ENCODE measurements around the gene EHMT1.

EHMT1 gene

DNA sequence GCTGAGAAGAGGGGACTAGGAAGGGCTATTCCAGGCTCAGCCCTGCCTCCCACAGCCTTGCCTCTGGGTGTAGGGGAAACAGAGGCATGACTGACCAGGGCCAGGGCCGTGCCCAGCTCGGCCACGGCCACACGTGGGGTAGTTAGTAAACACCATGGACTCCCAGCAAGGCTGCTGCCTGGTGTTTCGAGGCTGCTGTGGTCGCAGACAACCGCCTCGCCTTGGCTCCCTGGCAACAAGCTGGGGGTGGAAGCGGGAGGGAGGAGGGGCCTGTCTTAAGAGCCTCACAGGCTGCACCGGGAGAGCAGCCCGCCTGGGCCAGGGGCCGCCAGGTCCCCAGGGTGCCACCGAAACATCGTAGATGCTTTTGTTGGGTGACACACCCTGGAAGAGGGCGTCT, 168.6 kb downstream of the EHMT1 start:
- H3K4me3 ChIP-seq (ENCODE audit: low read depth in 1 of 2, low read length in 2 of 2) = no peak overlapping the region
- peaks cover 28 to 67% of the 10 kb centered on the region in 2 donors for H3K36me3 ChIP-seq (ENCODE audit: control insufficient read depth in 1 of 2, insufficient read depth in 2 of 2, low read length in 2 of 2)
- no peak overlapping the region for H3K27ac ChIP-seq (ENCODE audit: low read length)
- H3K27me3 ChIP-seq (ENCODE audit: low read depth, low read length) = no peaks in the 10 kb centered on the region
- no peaks in the 10 kb centered on the region for H3K4me1 ChIP-seq (ENCODE audit: control insufficient read depth in 1 of 2, insufficient read depth in 2 of 2, low read length in 2 of 2)
- H3K9me3 ChIP-seq (ENCODE audit: control insufficient read depth in 1 of 2, low read length in 2 of 2) = no peaks in the 10 kb centered on the region

DNA sequence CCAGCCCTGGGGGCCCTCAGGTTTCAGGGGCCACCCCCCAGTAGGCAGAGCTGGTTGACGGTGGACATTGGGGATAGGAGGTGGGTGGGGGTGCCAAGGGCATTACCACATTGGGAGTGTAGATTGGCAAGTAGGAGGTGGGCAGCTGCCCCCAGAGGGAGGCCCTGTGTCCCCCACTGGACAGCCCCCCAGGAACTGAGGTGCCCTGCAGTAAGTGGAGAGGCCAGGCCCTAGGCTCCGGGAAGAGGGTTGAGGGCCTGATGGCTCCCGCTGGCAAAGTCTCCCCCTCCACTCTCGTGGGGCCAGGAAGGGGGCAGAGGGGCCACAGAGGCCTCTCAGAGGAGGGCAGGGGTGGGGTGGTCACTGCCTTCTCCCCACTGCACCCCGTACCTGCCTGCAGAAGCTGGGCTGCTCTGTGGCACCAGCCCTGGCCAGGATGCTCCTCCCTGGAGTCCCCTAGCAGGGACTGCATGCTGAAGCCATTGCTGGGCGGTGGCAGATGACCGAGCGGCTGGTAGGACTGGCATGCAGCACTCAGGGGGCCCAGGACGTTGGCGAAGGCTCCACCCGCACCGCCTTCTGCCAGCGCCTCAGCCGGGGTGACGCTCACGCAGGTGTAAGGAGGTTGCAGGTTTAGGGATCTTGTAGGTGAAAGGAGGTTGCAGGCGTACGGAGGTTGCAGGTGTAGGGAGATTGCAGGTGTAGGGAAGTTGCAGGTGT, 169.1 kb downstream of the EHMT1 start:
- no peak overlapping the region for H3K27ac ChIP-seq (ENCODE audit: low read length)
- no peaks in the 10 kb centered on the region for H3K4me1 ChIP-seq (ENCODE audit: control insufficient read depth in 1 of 2, insufficient read depth in 2 of 2, low read length in 2 of 2)
- no peaks in the 10 kb centered on the region for H3K9me3 ChIP-seq (ENCODE audit: control insufficient read depth in 1 of 2, low read length in 2 of 2)
- peaks cover 28 to 62% of the 10 kb centered on the region in 2 donors for H3K36me3 ChIP-seq (ENCODE audit: control insufficient read depth in 1 of 2, insufficient read depth in 2 of 2, low read length in 2 of 2)
- H3K27me3 ChIP-seq (ENCODE audit: low read depth, low read length) = no peaks in the 10 kb centered on the region
- H3K4me3 ChIP-seq (ENCODE audit: low read depth in 1 of 2, low read length in 2 of 2) = no peak overlapping the region

DNA sequence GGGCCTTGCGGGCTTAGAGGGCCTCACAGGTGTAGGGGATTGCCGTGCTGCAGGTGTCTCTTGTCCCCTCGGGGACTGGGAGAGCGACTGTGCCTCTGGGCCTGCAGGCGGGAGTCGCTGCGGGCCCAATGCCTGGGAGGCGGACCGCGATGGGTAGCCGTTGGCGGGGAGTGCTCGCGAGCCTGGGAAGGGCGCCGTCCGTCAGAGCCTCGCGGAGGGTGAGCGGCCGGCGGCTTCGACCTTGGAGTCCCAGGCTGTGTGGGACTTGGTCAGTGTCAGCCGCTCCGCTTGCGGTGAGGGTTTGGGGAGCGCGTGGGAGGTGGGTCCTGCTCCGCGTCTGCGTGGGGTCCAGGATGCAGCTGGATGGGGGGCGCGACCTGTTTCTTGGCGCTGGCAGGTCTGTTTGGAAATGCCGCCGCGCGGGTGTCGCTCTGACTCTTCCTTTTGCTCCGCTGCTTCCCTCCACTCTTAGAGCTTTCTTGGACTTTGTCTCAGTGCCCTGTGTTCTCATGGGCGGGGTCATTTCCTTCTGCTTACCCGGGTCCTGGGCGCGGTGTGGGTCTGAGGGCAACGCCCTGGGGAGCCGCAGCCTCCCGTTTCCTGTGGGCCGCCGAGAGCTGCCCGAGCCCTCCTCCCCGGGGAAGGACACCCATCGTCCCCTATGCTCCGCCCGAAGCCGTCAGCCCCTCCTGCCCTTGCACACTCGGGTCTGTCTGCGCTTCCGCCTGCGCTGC, 169.9 kb downstream of the EHMT1 start:
- Histone ChIP-seq H3K9me3 (ENCODE audit: control insufficient read depth in 1 of 2, low read length in 2 of 2) (no peaks in the 10 kb centered on the region), H3K36me3 (ENCODE audit: control insufficient read depth in 1 of 2, insufficient read depth in 2 of 2, low read length in 2 of 2) (peaks cover 33 to 64% of the 10 kb centered on the region in 2 donors), H3K4me1 (ENCODE audit: control insufficient read depth in 1 of 2, insufficient read depth in 2 of 2, low read length in 2 of 2) (no peaks in the 10 kb centered on the region), H3K27me3 (ENCODE audit: low read depth, low read length) (no peaks in the 10 kb centered on the region), H3K27ac (ENCODE audit: low read length) (no peak overlapping the region), H3K4me3 (ENCODE audit: low read depth in 1 of 2, low read length in 2 of 2) (no peak overlapping the region)

DNA sequence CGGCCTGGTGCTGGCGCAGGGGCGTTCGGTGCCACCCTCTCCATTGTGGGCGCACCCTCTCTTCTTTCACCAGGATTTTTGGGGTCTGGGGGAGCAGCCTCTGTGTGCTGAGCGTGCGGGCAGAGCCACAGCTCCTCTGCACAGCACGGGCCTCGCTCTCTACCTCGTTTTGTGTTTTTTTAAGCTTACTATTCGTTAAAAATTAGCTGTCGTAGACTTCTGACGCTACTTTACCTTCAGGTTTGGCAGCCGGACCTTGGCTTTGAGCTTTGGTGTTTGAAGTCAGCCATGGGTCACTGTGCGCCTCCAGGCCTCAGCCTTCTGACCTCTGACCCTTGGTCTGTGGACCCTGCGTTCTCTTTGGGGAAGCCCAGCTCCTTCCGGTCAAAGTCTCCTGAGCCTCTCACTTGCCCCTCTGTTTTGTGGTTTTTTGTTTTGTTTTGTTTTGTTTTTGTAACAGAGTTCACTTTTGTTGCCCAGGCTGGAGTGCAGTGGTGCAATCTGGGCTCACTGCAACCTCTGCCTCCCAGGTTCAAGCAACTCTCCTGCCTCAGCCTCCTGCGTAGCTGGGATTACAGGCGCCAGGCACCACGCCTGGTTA, 170.6 kb downstream of the EHMT1 start:
- no peaks in the 10 kb centered on the region for H3K9me3 ChIP-seq (ENCODE audit: control insufficient read depth in 1 of 2, low read length in 2 of 2)
- peaks cover 31 to 62% of the 10 kb centered on the region in 2 donors for H3K36me3 ChIP-seq (ENCODE audit: control insufficient read depth in 1 of 2, insufficient read depth in 2 of 2, low read length in 2 of 2)
- H3K27ac ChIP-seq (ENCODE audit: low read length) = no peak overlapping the region
- H3K27me3 ChIP-seq (ENCODE audit: low read depth, low read length) = no peaks in the 10 kb centered on the region
- H3K4me3 ChIP-seq (ENCODE audit: low read depth in 1 of 2, low read length in 2 of 2) = no peak overlapping the region
- no peaks in the 10 kb centered on the region for H3K4me1 ChIP-seq (ENCODE audit: control insufficient read depth in 1 of 2, insufficient read depth in 2 of 2, low read length in 2 of 2)

DNA sequence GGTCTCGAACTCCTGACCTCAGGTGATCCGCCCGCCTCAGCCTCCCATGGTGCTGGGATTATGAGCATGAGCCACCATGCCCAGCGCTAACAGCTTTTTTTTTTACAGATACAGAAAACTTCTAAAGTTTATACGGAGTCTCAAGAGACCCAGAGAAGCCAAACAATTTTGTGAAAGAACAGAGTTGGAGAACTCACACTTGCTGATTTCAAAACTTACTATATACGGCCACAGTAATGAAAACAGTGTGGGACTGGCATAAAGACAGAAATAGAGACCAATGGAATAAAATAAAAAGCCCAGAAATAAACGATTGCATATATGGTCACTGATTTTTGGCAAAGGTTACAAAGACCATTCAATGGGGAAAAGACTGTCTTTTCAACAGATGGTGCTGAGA, 173.1 kb downstream of the EHMT1 start:
- Histone ChIP-seq H3K36me3 (ENCODE audit: control insufficient read depth in 1 of 2, insufficient read depth in 2 of 2, low read length in 2 of 2) (peaks cover 35 to 61% of the 10 kb centered on the region in 2 donors), H3K4me1 (ENCODE audit: control insufficient read depth in 1 of 2, insufficient read depth in 2 of 2, low read length in 2 of 2) (no peaks in the 10 kb centered on the region), H3K27ac (ENCODE audit: low read length) (no peak overlapping the region), H3K4me3 (ENCODE audit: low read depth in 1 of 2, low read length in 2 of 2) (no peak overlapping the region), H3K9me3 (ENCODE audit: control insufficient read depth in 1 of 2, low read length in 2 of 2) (no peaks in the 10 kb centered on the region), H3K27me3 (ENCODE audit: low read depth, low read length) (no peaks in the 10 kb centered on the region)

DNA sequence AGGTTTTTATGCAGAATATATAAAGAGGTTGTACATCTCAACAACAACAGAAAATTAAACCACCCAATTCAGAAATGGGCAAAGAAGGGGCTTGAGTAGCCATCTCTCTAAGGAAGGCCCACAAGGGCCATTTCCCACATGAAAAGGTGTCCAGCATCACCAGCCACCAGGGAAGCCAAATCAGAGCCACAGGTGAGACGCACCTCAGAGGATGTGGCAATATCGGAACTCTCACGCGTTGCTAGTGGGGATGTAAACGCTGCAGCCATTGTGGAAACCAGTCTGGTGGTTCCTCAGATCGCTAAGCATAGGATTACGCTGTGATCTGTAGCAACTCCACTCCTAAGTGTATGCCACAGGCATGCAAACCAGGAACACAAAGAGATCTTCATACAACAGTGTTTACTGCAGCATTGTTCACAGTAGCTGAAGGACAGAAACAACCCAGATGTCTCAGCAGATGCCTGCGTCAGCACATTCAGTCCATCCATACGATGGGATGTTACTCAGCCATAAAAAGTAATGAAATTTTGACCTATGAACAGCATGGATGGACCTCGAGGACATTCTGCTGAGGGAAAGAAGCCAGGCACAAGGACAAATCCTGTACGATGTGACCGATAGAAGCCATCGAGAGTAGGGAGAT, 174.5 kb downstream of the EHMT1 start:
- peaks cover 37 to 59% of the 10 kb centered on the region in 2 donors for H3K36me3 ChIP-seq (ENCODE audit: control insufficient read depth in 1 of 2, insufficient read depth in 2 of 2, low read length in 2 of 2)
- H3K9me3 ChIP-seq (ENCODE audit: control insufficient read depth in 1 of 2, low read length in 2 of 2) = no peaks in the 10 kb centered on the region
- no peak overlapping the region for H3K27ac ChIP-seq (ENCODE audit: low read length)
- no peaks in the 10 kb centered on the region for H3K27me3 ChIP-seq (ENCODE audit: low read depth, low read length)
- H3K4me3 ChIP-seq (ENCODE audit: low read depth in 1 of 2, low read length in 2 of 2) = no peak overlapping the region
- H3K4me1 ChIP-seq (ENCODE audit: control insufficient read depth in 1 of 2, insufficient read depth in 2 of 2, low read length in 2 of 2) = no peaks in the 10 kb centered on the region

DNA sequence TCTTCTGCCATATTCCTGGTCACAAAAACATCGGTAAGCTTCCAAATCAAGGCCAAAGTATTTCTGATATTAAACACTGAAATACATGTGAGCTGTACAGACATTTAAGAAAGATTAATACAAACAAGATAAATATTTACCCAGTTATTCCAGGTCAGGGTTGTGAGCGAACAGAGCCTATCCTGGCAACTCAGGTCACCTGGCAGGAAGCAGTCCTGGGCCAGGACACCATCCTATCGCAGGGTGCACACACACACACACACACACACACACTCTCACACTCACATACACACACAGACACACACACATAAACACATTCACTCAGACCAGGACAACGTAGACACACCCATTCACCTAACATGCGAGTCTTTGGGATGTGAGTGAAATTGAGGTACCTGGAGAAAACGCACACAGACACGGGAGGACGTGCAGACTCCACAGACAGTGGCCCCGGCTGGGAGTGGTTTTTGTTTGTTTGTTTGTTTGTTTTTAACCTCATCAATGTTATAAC, 176.4 kb downstream of the EHMT1 start:
- Histone ChIP-seq H3K9me3 (ENCODE audit: control insufficient read depth in 1 of 2, low read length in 2 of 2) (no peaks in the 10 kb centered on the region), H3K27me3 (ENCODE audit: low read depth, low read length) (no peaks in the 10 kb centered on the region), H3K36me3 (ENCODE audit: control insufficient read depth in 1 of 2, insufficient read depth in 2 of 2, low read length in 2 of 2) (peaks cover 40 to 67% of the 10 kb centered on the region in 2 donors), H3K4me1 (ENCODE audit: control insufficient read depth in 1 of 2, insufficient read depth in 2 of 2, low read length in 2 of 2) (no peaks in the 10 kb centered on the region), H3K27ac (ENCODE audit: low read length) (no peak overlapping the region), H3K4me3 (ENCODE audit: low read depth in 1 of 2, low read length in 2 of 2) (no peak overlapping the region)

DNA sequence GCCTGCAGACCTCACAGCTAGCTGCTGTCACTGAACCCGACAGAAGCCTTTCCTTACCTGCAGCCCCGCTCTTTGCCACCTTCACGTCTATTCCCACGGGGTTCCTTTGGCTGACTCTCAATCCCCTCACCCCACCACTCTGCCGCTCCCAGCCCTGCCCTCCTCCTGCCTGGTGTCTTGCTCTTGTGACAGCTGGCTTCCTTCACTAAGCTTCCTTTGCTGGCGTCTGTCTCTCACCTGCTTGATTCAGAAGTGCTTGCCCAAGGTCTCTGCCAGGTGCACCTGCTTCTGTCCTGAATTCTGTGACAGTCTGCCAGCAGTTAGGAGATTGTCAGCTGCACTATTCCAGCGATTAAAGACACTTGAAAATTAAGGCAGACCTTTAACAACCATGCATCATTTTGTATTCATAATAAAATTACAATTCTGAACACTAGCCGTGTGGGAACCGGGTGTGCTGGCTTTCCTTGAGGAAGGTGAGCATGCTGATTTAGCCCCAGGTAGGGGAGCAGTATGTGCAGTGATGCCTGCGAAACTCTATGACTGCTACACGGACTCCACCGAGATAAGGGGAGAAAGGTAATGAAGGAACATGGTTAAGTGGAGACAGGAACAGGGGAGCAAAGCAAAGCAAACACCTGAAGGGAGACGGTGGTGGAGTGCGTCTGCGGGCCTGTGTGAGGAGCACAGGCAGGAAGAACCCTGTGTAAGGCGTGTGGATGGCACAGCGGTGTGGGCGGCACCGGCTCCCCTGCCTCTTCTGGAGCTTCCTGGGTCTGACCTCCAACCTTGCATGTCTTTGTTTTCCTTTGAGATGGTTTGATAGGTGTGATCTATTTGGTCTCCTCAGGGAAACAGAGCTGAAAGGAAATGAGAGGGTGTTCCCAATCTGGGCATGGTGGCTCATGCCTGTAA, 178.7 kb downstream of the EHMT1 start:
- H3K9me3 ChIP-seq (ENCODE audit: control insufficient read depth in 1 of 2, low read length in 2 of 2) = no peaks in the 10 kb centered on the region
- H3K4me3 ChIP-seq (ENCODE audit: low read depth in 1 of 2, low read length in 2 of 2) = no peak overlapping the region
- H3K4me1 ChIP-seq (ENCODE audit: control insufficient read depth in 1 of 2, insufficient read depth in 2 of 2, low read length in 2 of 2) = no peaks in the 10 kb centered on the region
- H3K27ac ChIP-seq (ENCODE audit: low read length) = no peak overlapping the region
- H3K27me3 ChIP-seq (ENCODE audit: low read depth, low read length) = no peaks in the 10 kb centered on the region
- peaks cover 44 to 78% of the 10 kb centered on the region in 2 donors for H3K36me3 ChIP-seq (ENCODE audit: control insufficient read depth in 1 of 2, insufficient read depth in 2 of 2, low read length in 2 of 2)

DNA sequence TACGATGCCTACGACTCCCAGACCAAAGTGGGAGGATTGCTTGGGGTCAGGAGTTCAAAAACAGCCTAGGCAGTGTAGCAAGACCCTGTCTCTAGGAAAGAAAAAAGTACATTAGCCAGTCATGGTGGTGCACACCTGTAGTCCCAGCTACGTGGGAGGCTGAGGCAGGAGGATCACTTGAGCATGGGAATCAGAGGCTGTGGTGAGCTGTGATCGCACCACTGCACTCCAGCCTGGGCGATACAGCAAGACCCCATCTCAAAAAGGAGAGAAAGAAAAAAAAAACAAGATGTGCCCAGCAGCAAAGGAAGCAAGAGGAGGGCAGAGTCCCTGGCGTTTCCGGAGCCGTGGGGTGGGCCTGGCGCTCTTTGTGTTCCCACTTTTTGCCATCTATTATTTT, 179.3 kb downstream of the EHMT1 start:
- Histone ChIP-seq H3K27ac (ENCODE audit: low read length) (no peak overlapping the region), H3K4me3 (ENCODE audit: low read depth in 1 of 2, low read length in 2 of 2) (no peak overlapping the region), H3K9me3 (ENCODE audit: control insufficient read depth in 1 of 2, low read length in 2 of 2) (no peaks in the 10 kb centered on the region), H3K36me3 (ENCODE audit: control insufficient read depth in 1 of 2, insufficient read depth in 2 of 2, low read length in 2 of 2) (peaks cover 43 to 82% of the 10 kb centered on the region in 2 donors), H3K27me3 (ENCODE audit: low read depth, low read length) (no peaks in the 10 kb centered on the region), H3K4me1 (ENCODE audit: control insufficient read depth in 1 of 2, insufficient read depth in 2 of 2, low read length in 2 of 2) (no peaks in the 10 kb centered on the region)

DNA sequence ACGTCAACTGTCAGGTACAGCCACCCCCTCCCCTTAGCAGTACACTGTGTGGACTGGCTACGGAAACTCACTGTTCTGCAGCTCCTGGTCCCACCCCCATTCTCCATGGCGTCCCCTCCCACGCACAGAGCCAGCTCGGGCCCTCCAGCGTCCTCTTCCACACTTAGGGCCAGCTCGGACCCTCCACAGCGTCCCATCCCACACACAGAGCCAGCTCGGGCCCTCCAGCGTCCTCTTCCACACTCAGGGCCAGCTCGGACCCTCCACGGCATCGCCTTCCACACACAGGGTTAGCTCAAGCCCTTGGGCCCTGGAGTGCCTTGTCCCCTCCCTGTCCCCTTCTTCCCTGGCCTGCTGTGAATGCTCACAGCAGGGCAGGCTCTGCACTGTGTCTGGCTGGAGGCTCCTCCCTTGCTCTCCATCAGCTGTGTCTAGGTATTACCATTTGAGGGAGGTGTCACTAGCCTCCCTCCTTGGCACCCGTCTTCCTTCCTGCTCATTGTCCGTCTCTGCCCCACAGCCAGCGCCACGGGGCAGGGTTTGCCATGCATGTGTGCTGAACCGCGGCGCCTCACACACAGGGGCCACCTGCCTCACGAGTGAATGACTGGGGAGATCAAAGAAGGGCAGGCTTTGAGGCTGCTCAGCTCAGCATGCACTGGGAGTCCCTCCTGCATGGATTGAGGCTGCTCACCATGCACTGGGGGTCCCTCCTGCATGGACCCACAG, 180.3 kb downstream of the EHMT1 start:
- H3K9me3 ChIP-seq (ENCODE audit: control insufficient read depth in 1 of 2, low read length in 2 of 2) = no peaks in the 10 kb centered on the region
- no peaks in the 10 kb centered on the region for H3K27me3 ChIP-seq (ENCODE audit: low read depth, low read length)
- no peaks in the 10 kb centered on the region for H3K4me1 ChIP-seq (ENCODE audit: control insufficient read depth in 1 of 2, insufficient read depth in 2 of 2, low read length in 2 of 2)
- peaks cover 41 to 84% of the 10 kb centered on the region in 2 donors for H3K36me3 ChIP-seq (ENCODE audit: control insufficient read depth in 1 of 2, insufficient read depth in 2 of 2, low read length in 2 of 2)
- H3K27ac ChIP-seq (ENCODE audit: low read length) = no peak overlapping the region
- H3K4me3 ChIP-seq (ENCODE audit: low read depth in 1 of 2, low read length in 2 of 2) = no peak overlapping the region

Measured in muscle layer of duodenum (tissue), 2 donors.